Heart left ventricle (tissue), 13 donors: Measurements from ENCODE around the gene SORBS1.

Source experiments
- POLR2A ChIP-seq, 2 donors: fragments of 450-650 bp; IDR thresholded peaks; one replicate each; pipeline ENCODE4 v1.6.1; 2017; ENCODE audit warnings: antibody characterized with exemption in 2 of 2, mild to moderate bottlenecking in 2 of 2, moderate library complexity in 2 of 2
- TF ChIP-seq, protein P1 (sequence below), 12 donors: fragments of 200-600 bp; sonication (generic) in 4 of 12; IDR thresholded peaks; one replicate each; pipeline versions ENCODE4 v1.5.0 to v1.8.0; 2018 to 2022; ENCODE audit warnings: antibody characterized with exemption in 12 of 12, mild to moderate bottlenecking in 5 of 12
- donor health status: ischemic (EF 13 %, LVEDD 7.1; RV severe dilation, severe dysfunction).
- donor health status: DM: no; HTN: yes; CAD: no.
- donor health status: DM: no; HTN: no; CAD: no.
- donor health status: ischemic (EF 25% LVEDD 6.9; RV normal size, moderate dysfunction).
- donor health status: ischemic (EF 25% LVEDD 5.7; RV mildly dilated, moderate dysfunction).
- donor health status: ischemic (EF 35%, LVEDD 5.7; RV mildly dilated, moderate dysfunction).
- donor health status: nonischemic (EF 11% LVEDD 7.7; RV severe dilation, severe dysfunction).
- donor health status: DM: yes; HTN: yes; CAD: no.
- donor health status: PGD.
- donor health status: ischemic (EF 29% LVEDD 5.4; RV normal size, mild dysfunction).
- donor health status: nonischemic (EF 23%, LVEDD 6.1; RV moderate dilation, normal function).

DNA sequence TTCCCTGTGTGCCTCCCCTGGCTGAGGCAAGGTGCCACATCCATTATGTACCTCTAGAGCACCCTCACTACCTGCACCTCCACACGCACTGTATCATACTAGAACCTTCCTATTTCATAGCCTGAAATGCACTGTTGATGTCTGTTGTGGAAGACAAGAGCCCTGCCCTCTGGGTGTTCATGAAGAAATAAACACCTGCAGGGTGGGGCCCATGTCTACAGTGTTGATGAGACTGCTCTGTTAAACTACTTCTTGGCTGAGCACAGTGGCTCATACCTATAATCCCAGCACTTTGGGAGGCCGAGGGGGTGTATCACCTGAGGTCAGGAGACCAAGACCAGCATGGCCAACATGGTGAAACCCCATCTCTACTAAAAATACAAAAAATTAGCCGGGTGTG, 14.0 kb downstream of the SORBS1 start:
- TF ChIP-seq, protein P1, sequence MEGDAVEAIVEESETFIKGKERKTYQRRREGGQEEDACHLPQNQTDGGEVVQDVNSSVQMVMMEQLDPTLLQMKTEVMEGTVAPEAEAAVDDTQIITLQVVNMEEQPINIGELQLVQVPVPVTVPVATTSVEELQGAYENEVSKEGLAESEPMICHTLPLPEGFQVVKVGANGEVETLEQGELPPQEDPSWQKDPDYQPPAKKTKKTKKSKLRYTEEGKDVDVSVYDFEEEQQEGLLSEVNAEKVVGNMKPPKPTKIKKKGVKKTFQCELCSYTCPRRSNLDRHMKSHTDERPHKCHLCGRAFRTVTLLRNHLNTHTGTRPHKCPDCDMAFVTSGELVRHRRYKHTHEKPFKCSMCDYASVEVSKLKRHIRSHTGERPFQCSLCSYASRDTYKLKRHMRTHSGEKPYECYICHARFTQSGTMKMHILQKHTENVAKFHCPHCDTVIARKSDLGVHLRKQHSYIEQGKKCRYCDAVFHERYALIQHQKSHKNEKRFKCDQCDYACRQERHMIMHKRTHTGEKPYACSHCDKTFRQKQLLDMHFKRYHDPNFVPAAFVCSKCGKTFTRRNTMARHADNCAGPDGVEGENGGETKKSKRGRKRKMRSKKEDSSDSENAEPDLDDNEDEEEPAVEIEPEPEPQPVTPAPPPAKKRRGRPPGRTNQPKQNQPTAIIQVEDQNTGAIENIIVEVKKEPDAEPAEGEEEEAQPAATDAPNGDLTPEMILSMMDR (IDR thresholded peaks at IDR 0.05): no peak
- TF ChIP-seq POLR2A (IDR thresholded peaks at IDR 0.05): no peak
